Stimulated activated naive B cell treated with anti-CD40 and anti-IgM and Interleukin-4, amounts not matched to agents 10 μg/mL and 1 μg/mL and 100 μg/mL, for 72 hours (primary cell): ENCODE measurements around the gene AGXT.

Experiments
- ATAC-seq, 2 donors: fragments of 150-1000 bp; cut with Tn5 transposase; replicated peaks; 2 replicates each; pipeline ENCODE4 v1.10.0; 2021; ENCODE audit warnings: moderate library complexity in 1 of 2
- DNase-seq: peaks from one replicate; pipeline ENCODE4 v3.0.0; 2021
- H3K27ac Mint-ChIP-seq: one replicate; pipeline ENCODE4 v1.8.0; 2022; ENCODE audit warnings: mild to moderate bottlenecking, mixed read lengths
- H3K27me3 Mint-ChIP-seq, 2 donors: one replicate each; pipeline ENCODE4 v1.8.0; 2022; ENCODE audit warnings: mixed read lengths in 2 of 2
- H3K36me3 Mint-ChIP-seq, 2 donors: one replicate each; pipeline ENCODE4 v1.8.0; 2022; ENCODE audit warnings: mixed read lengths in 2 of 2, mild to moderate bottlenecking in 1 of 2
- H3K4me1 Mint-ChIP-seq, 2 donors: one replicate each; pipeline ENCODE4 v1.8.0; 2022; ENCODE audit warnings: mixed read lengths in 2 of 2, mild to moderate bottlenecking in 1 of 2
- H3K4me3 Mint-ChIP-seq, 2 donors: one replicate each; pipeline ENCODE4 v1.8.0; 2022; ENCODE audit warnings: mild to moderate bottlenecking in 2 of 2, mixed read lengths in 2 of 2, moderate library complexity in 1 of 2
- H3K9me3 Mint-ChIP-seq, 2 donors: one replicate each; pipeline ENCODE4 v1.8.0; 2022; ENCODE audit warnings: mixed read lengths in 2 of 2, mild to moderate bottlenecking in 1 of 2

AGXT gene

DNA sequence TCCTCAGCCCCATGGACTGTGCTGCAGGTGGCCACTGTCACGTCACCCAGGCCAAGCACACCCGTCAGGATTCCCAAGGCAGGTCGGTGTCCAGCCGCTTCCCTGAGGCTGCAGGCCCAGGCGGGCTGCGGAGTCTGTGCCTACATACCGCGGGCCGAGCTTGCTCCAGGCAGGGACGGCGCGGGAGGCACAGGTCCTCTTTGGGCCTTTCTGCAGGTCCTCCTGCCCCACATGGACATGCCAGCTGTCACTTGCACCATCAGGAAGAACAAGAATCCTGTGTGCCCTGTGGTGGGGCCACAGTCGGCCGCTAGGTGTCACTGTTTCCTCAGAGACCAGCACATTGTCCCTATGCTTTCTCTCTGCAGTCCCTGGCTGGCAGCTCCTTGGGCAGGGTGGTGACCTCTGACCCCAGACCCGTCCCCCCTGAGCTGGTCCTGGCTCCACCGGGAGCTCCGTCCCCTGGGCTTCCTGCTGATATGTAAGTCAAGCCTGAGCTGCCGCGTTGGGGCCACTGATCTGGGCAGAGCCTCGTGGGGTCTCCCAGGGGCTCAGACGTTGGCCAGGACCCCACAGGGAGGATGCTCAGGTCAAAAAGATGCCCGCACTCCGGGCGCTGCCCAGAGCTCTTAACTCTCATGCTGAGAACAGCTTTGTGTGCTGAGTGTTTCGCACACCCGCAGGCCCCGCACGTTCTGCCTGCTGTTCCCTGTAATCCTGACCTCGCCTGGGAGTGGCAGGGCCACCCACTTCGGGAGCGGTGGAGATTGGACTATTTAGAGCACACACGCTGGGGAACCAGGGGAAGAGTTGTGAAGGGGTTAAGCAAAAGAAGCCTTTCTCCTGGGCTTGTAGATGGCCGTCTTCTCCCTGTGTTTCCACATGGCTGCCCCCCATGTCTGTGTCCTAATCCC is 17.3 kb upstream of the AGXT start:
- H3K27me3 Mint-ChIP-seq = peaks cover 21 to 39% of the 10 kb centered on the region in 2 donors
- DNase-seq (peak; percentile 65), ATAC-seq (peak; percentile 95 to 97)
- H3K4me3 Mint-ChIP-seq = no peak overlapping the region
- peaks cover 4 to 5% of the 10 kb centered on the region in 2 donors for H3K36me3 Mint-ChIP-seq
- no peak overlapping the region for H3K27ac Mint-ChIP-seq
- no peaks in the 10 kb centered on the region for H3K4me1 Mint-ChIP-seq
- peaks cover 12% of the 10 kb centered on the region in 2 donors for H3K9me3 Mint-ChIP-seq

DNA sequence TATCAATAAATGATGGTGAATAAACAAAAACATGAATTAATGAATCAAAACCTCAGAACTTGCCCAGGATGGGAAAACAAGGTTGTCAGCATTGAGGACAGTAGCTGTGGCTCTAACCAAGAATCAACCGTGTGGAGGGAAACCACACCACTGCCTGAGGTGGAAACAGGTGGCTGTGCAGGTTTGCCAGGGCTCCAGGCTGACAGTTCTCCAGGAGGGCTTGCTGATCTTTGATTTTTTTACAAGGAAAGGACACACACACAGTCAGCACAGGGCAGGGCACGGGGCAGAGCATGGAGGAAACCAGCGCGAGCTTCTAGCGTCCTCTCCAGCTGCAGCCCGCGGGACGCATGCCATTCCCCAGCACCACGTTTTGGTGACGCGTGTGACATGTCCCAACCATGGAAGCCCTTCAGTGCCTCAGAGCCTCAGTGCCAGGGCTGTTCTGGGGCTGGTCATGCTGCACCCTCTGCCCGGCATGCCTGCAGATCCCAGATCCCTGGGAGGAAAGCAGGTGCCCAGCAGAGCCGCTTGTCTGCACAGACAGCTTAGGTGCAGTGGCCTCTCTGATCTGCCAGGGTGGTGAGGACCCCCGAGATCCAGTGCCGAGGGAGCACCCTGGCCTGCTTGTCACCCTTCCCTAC is 15.8 kb upstream of the AGXT start:
- Mint-ChIP-seq H3K36me3 (peaks cover 1 to 5% of the 10 kb centered on the region in 2 donors), H3K4me3 (no peak overlapping the region), H3K27ac (no peak overlapping the region), H3K27me3 (peaks cover 17 to 39% of the 10 kb centered on the region in 2 donors), H3K4me1 (no peaks in the 10 kb centered on the region), H3K9me3 (peaks cover 9 to 10% of the 10 kb centered on the region in 2 donors)
- DNase-seq (no peak), ATAC-seq (no peak)

DNA sequence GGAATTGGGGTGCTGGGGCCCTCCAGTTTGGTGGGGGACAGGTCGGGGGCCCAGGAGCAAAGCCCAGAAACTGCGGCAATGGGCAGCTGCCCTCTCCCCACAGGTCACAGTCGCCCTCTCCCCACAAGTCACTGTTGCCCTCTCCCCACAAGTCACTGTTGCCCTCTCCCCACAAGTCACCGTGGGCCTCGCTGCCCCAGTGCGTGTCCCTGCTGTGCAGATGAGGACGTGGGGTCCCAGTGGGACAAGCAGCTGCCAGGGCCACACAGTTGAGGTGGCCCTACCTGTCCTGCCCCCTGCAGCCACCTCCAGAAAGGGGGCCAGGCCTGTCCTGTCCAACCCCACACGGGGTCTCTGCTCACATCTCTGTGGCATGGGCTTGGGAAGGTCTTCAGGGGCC is 13.0 kb upstream of the AGXT start:
- Mint-ChIP-seq H3K9me3 (peaks cover 4 to 8% of the 10 kb centered on the region in 2 donors), H3K4me1 (no peaks in the 10 kb centered on the region), H3K27me3 (peaks cover 18 to 42% of the 10 kb centered on the region in 2 donors), H3K27ac (no peak overlapping the region), H3K36me3 (peaks cover 0 to 3% of the 10 kb centered on the region in 2 donors), H3K4me3 (no peak overlapping the region)
- ATAC-seq = no peak
- no peak for DNase-seq

DNA sequence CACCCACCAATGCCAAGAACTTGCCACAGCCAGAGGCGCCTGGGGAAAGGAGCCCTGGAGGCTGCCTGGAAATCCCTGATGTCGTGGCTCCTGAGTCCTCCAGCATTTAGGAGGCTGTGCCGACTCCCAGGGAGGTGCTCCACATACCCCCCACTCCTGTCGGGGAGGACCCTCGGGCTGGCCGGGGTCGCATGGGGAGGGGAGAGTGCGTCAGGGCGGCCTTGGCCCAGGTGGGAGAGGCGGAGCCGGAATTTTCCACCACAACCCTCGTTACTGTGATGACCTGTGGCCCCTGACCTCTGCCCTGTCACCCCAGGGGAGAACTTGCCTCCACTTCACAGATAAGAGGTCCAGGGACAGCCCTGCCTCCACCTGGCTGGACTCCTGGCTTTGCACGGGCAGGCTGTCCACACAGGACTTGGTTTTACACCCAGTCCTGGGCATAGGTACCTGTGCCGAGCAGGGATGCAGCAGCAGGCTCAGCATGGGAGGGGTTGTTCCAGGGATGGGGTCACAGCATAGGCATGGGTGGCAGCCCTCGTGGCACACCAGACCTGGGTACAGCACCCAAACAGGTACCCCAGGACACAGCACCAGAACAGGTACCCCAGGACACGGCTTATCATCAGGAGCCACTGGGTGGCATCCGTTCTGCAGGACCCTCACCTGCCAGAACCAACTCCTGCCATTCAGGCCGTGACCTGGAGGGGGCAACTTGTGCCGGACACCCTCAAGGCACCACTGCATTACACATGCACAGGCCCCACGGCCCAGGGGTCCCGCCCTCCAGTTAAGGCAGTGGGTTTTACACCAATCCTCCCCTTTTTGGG is 12.3 kb upstream of the AGXT start:
- Mint-ChIP-seq H3K9me3 (peaks cover 4 to 8% of the 10 kb centered on the region in 2 donors), H3K4me1 (no peaks in the 10 kb centered on the region), H3K4me3 (no peak overlapping the region), H3K36me3 (peaks cover 0 to 3% of the 10 kb centered on the region in 2 donors), H3K27ac (no peak overlapping the region), H3K27me3 (peaks cover 16 to 38% of the 10 kb centered on the region in 2 donors)
- DNase-seq (no peak), ATAC-seq (peak in 1 of 2 donors; percentile 33)

DNA sequence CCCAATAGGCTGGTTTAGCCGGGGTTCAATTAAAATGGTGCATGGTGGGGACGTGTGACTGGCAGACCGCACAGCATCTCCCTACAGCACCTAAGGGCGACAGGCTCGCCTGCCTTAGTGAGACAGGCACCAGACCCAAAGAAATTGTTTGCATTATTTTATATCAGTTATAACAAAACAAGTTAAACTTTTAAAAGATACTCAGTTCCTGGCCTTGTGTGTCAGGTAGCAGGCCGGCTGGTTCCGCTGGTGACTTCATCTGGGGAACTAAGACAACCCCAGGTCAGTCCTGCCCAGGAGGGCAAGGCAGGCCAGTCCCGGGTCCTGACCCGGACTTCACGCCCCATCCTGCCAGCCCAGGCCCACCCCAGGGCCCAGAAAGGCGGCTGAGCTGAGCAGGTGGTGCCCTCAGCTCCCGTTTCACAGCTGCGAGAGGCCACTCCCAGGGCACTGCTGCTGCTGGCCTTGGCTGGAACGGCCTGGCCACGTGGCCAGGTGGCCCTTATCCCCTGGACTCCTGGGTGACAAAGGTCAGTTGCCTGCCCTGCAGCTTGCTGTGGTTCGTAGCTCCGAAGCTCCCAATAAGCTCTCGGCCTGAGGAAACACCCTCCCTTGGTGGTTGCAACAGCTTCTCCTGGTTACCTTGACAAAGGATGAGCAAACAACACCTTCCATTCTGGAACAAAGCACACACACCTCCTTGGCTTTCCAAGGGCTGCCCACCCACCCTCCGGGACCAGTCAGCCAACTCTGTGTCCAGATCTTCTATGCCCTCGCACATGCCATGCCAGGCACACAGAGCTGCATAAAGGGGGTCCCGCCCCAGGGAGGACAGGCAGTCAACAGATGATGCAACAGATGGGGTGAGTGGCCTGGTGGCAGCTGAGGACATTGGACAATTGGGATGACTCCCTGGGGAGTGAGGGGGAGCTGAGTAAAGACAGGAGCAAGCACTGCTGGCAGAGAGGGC is 11.3 kb upstream of the AGXT start:
- H3K27me3 Mint-ChIP-seq = peaks cover 11 to 30% of the 10 kb centered on the region in 2 donors
- ATAC-seq = no peak
- peaks cover 0 to 3% of the 10 kb centered on the region in 2 donors for H3K36me3 Mint-ChIP-seq
- H3K4me3 Mint-ChIP-seq = no peak overlapping the region
- DNase-seq = no peak
- no peaks in the 10 kb centered on the region for H3K4me1 Mint-ChIP-seq
- no peak overlapping the region for H3K27ac Mint-ChIP-seq
- H3K9me3 Mint-ChIP-seq = peaks cover 4 to 8% of the 10 kb centered on the region in 2 donors

GRCh38 chr2:240858321-240858720 is 10.3 kb upstream of the AGXT start:
- peaks cover 9 to 26% of the 10 kb centered on the region in 2 donors for H3K27me3 Mint-ChIP-seq
- DNase-seq (no peak), ATAC-seq (no peak)
- H3K9me3 Mint-ChIP-seq = peaks cover 4 to 8% of the 10 kb centered on the region in 2 donors
- H3K27ac Mint-ChIP-seq = no peak overlapping the region
- peaks cover 0 to 3% of the 10 kb centered on the region in 2 donors for H3K36me3 Mint-ChIP-seq
- H3K4me1 Mint-ChIP-seq = no peaks in the 10 kb centered on the region
- H3K4me3 Mint-ChIP-seq = no peak overlapping the region

- H3K27ac Mint-ChIP-seq = no peak overlapping the region
- no peaks in the 10 kb centered on the region for H3K4me1 Mint-ChIP-seq
- peaks cover 3 to 4% of the 10 kb centered on the region in 2 donors for H3K9me3 Mint-ChIP-seq
- H3K4me3 Mint-ChIP-seq = no peak overlapping the region
- peaks cover 0 to 3% of the 10 kb centered on the region in 2 donors for H3K36me3 Mint-ChIP-seq
- ATAC-seq = no peak
- H3K27me3 Mint-ChIP-seq = peaks cover 9 to 26% of the 10 kb centered on the region in 2 donors
- no peak for DNase-seq
Measured at GRCh38 chr2:240858871-240859270, 9.8 kb upstream of the AGXT start.

DNA sequence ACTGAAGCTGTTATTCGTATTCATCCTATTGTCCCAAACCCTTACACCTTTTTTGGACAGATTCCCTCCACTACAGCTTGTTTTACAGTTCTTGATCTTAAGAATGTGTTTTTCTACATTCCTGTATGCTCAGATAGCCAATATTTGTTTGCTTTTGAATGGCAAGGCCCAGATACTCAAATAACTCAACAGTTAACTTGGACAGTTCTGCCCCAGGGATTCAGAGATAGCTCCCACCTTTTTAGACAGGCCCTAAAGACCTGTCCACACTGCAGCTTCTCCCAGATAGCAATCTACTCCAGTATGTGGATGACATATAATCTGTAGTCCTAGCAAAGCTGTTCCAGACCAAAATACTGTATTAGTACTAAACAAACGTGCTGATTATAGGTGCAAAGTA is 7.1 kb upstream of the AGXT start:
- Mint-ChIP-seq H3K36me3 (no peaks in the 10 kb centered on the region), H3K4me3 (no peak overlapping the region), H3K9me3 (no peaks in the 10 kb centered on the region), H3K27me3 (peaks cover 15 to 22% of the 10 kb centered on the region in 2 donors), H3K4me1 (peaks cover 0 to 3% of the 10 kb centered on the region in 2 donors), H3K27ac (no peak overlapping the region)
- DNase-seq = no peak
- ATAC-seq = no peak

- no peak for ATAC-seq
- DNase-seq = no peak
- no peak overlapping the region for H3K27ac Mint-ChIP-seq
- H3K4me1 Mint-ChIP-seq = peaks cover 0 to 3% of the 10 kb centered on the region in 2 donors
- H3K27me3 Mint-ChIP-seq = peaks cover 8 to 14% of the 10 kb centered on the region in 2 donors
- H3K36me3 Mint-ChIP-seq = no peaks in the 10 kb centered on the region
- H3K4me3 Mint-ChIP-seq = no peak overlapping the region
- H3K9me3 Mint-ChIP-seq = no peaks in the 10 kb centered on the region
Measured at GRCh38 chr2:240864475-240864874, 4.1 kb upstream of the AGXT start.

- H3K36me3 Mint-ChIP-seq = no peaks in the 10 kb centered on the region
- DNase-seq (no peak), ATAC-seq (no peak)
- peaks cover 0 to 3% of the 10 kb centered on the region in 2 donors for H3K4me1 Mint-ChIP-seq
- peaks cover 6 to 16% of the 10 kb centered on the region in 2 donors for H3K27me3 Mint-ChIP-seq
- no peak overlapping the region for H3K27ac Mint-ChIP-seq
- no peaks in the 10 kb centered on the region for H3K9me3 Mint-ChIP-seq
- no peak overlapping the region for H3K4me3 Mint-ChIP-seq
Measured at GRCh38 chr2:240865391-240865790, 3.2 kb upstream of the AGXT start.

GRCh38 chr2:240869109-240869955 is 708 bp downstream of the AGXT start:
- no peak overlapping the region for H3K4me3 Mint-ChIP-seq
- H3K27me3 Mint-ChIP-seq = peaks cover 6 to 25% of the 10 kb centered on the region in 2 donors
- H3K36me3 Mint-ChIP-seq = no peaks in the 10 kb centered on the region
- peaks cover 0 to 3% of the 10 kb centered on the region in 2 donors for H3K4me1 Mint-ChIP-seq
- H3K27ac Mint-ChIP-seq = no peak overlapping the region
- H3K9me3 Mint-ChIP-seq = no peaks in the 10 kb centered on the region
- no peak for DNase-seq
- no peak for ATAC-seq

DNA sequence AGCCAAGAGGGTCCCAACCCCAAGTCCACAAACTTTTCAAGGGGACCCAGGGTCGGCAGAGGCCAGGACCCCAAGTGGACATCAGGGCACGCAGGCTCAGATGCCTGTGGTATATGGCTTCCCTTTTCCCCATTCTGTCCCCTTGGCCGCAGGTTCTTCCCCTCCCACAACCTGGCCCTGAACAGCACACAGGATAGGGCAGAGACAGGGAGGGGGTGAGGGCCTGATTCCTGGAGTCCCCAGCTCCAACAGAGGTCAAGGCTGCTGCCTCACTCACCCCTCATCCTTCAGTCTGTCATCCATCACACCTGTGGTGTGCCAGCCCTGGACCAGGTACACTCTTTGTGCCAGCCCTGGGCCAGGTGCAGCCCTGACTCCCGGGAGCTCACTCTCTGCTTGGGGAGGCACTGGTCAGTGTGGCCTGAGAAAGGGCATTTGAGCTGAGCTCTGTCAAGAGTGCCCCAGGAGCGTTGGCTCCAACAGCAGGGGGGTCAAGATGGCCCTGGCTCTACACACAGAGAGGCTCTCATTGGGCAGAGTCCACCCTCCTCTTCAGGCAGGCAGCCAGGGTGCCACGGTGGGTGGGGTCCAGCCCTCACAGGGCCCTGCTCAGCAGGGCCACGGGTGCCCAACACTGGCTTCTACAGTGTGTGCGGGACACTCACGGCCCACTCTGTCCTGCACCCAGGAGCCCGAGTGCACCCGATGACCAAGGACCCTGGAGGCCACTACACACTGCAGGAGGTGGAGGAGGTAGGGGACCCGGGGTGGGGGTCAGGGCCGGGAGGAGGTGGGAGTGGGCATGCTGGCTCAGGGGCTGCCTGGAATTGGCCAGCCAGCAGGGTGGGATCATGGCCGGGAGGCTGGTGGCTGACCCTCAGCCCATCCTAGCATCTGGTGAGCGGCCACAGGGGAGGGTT is 1.6 kb downstream of the AGXT start:
- Mint-ChIP-seq H3K4me3 (no peak overlapping the region), H3K27ac (no peak overlapping the region), H3K27me3 (peaks cover 4 to 23% of the 10 kb centered on the region in 2 donors), H3K4me1 (peaks cover 0 to 3% of the 10 kb centered on the region in 2 donors), H3K9me3 (no peaks in the 10 kb centered on the region), H3K36me3 (no peaks in the 10 kb centered on the region)
- no peak for ATAC-seq
- DNase-seq = no peak
